H1 (cell line): ENCODE results near the gene SRF. TPM values are rescaled to one million over a fixed set of nuclear protein-coding genes. Genes with fewer than 3 reads are reported as not detected.

Source experiments
- CTCF ChIA-PET: fragments of 300-600 bp; sonication (Branson Sonifier 250); formaldehyde crosslinking; loops from one replicate; lab custom pipeline; 2021; ENCODE audit not compliant: partially characterized antibody; lab: Charles Lee
- POLR2A ChIA-PET: fragments of 300-600 bp; sonication (Branson Sonifier 250); formaldehyde crosslinking; loops from one replicate; lab custom pipeline; 2021; ENCODE audit warnings: inconsistent platforms; ENCODE audit not compliant: partially characterized antibody; lab: Charles Lee
- DNase-seq, 2 experiments: peaks; one replicate each; pipeline versions ENCODE4 v3.0.0 to v3.0.0-alpha.2; 2010 to 2022; ENCODE audit warnings: low spot score in 2 of 2, low read depth in 1 of 2, mixed read lengths in 1 of 2
- FAIRE-seq: peaks from 2 replicates; lab custom pipeline; 2011; peaks lifted over from hg19 to GRCh38; lab: Jason Lieb, UNC
- H2AFZ ChIP-seq: 2 replicates; pipeline ENCODE4 v1.8.1; 2012; ENCODE audit warnings: low read length, inconsistent platforms
- H2AK5ac ChIP-seq: 2 replicates; pipeline ENCODE4 v1.6.1; 2013; ENCODE audit warnings: low read depth, low read length
- H2BK120ac ChIP-seq: replicated peaks from 2 replicates; pipeline ENCODE3; 2013; ENCODE audit warnings: low read depth, low read length, inconsistent platforms
- H2BK12ac ChIP-seq: 2 replicates; pipeline ENCODE4 v1.6.1; 2013; ENCODE audit warnings: low read depth, low read length
- H2BK15ac ChIP-seq: 2 replicates; pipeline ENCODE4 v1.6.1; 2013; ENCODE audit warnings: low read length
- H2BK20ac ChIP-seq: 2 replicates; pipeline ENCODE4 v1.6.1; 2013; ENCODE audit warnings: low read length
- H2BK5ac ChIP-seq: 2 replicates; pipeline ENCODE4 v1.6.1; 2013; ENCODE audit warnings: low read depth, low read length
- H3K14ac ChIP-seq: 2 replicates; pipeline ENCODE4 v1.6.1; 2013; ENCODE audit warnings: inconsistent platforms; ENCODE audit not compliant: insufficient read length
- H3K18ac ChIP-seq: 2 replicates; pipeline ENCODE4 v1.6.1; 2013; ENCODE audit warnings: low read length; ENCODE audit errors: extremely low read depth
- H3K23ac ChIP-seq: 2 replicates; pipeline ENCODE4 v1.6.1; 2013; ENCODE audit warnings: inconsistent platforms; ENCODE audit not compliant: insufficient read length
- H3K23me2 ChIP-seq: 2 replicates; pipeline ENCODE4 v1.6.1; 2013; ENCODE audit warnings: low read depth, low read length
- H3K27ac ChIP-seq: 2 replicates; pipeline ENCODE4 v1.6.1; 2011; ENCODE audit warnings: low read depth, low read length, inconsistent platforms
- H3K27me3 ChIP-seq, 4 experiments: replicated peaks in 1 of 4; 1 replicate in 1 of 4; 2 replicates in 3 of 4; pipeline versions ENCODE4 v1.6.1 to v1.8.1; 2011 to 2013; ENCODE audit warnings: low read length in 3 of 4, mild to moderate bottlenecking in 3 of 4, inconsistent platforms in 2 of 4, mixed read lengths in 2 of 4, moderate library complexity in 1 of 4; ENCODE audit not compliant: control insufficient read depth in 3 of 4, insufficient read depth in 3 of 4; ENCODE audit errors: extremely low read depth in 1 of 4
- H3K36me3 ChIP-seq, 4 experiments: 2 replicates each; pipeline versions ENCODE4 v1.6.1 to v1.8.1; 2011 to 2013; ENCODE audit warnings: mild to moderate bottlenecking in 4 of 4, low read length in 3 of 4, moderate library complexity in 2 of 4, control low read depth in 1 of 4, inconsistent platforms in 1 of 4; ENCODE audit not compliant: insufficient read depth in 4 of 4, control insufficient read depth in 2 of 4
- H3K4ac ChIP-seq: replicated peaks from 2 replicates; pipeline ENCODE3; 2013; ENCODE audit warnings: low read length, low read depth, mixed read lengths, inconsistent platforms; ENCODE audit not compliant: insufficient read length
- H3K4me1 ChIP-seq, 4 experiments: replicated peaks in 1 of 4; 1 replicate in 1 of 4; 2 replicates in 3 of 4; pipeline versions ENCODE4 v1.6.1 to v1.8.1; 2011 to 2013; ENCODE audit warnings: low read length in 3 of 4, inconsistent platforms in 2 of 4, mixed read lengths in 1 of 4; ENCODE audit not compliant: insufficient read depth in 4 of 4, control insufficient read depth in 3 of 4
- H3K4me2 ChIP-seq, 2 experiments: 2 replicates each; pipeline versions ENCODE4 v1.6.1 to v1.8.1; 2011 to 2013; ENCODE audit warnings: low read depth in 2 of 2, low read length in 2 of 2, control low read depth in 1 of 2, inconsistent platforms in 1 of 2, mild to moderate bottlenecking in 1 of 2; ENCODE audit not compliant: insufficient read depth in 1 of 2
- H3K4me3 ChIP-seq, 4 experiments: fragments of 200-600, 300-600 bp in 1 of 4; sonication (generic), shearing (Covaris generic), sonication (Bioruptor Twin) in 1 of 4; 2 replicates each; pipeline versions ENCODE4 v1.5.1 to v1.8.1; 2011 to 2016; ENCODE audit warnings: low read length in 4 of 4, low read depth in 3 of 4, control low read depth in 2 of 4, inconsistent platforms in 2 of 4, mild to moderate bottlenecking in 2 of 4, mixed read lengths in 1 of 4, moderate library complexity in 1 of 4; ENCODE audit not compliant: insufficient read depth in 2 of 4; ENCODE audit errors: extremely low read depth in 1 of 4
- H3K56ac ChIP-seq: replicated peaks from 2 replicates; pipeline ENCODE3; 2013; ENCODE audit warnings: low read depth, mild to moderate bottlenecking, mixed read lengths, low read length, inconsistent platforms; ENCODE audit not compliant: insufficient read length
- H3K79me1 ChIP-seq: 2 replicates; pipeline ENCODE4 v1.6.1; 2013; ENCODE audit warnings: low read depth, low read length, control low read depth
- H3K79me2 ChIP-seq, 2 experiments: 2 replicates each; pipeline versions ENCODE4 v1.6.1 to v1.8.1; 2012 to 2013; ENCODE audit warnings: low read length in 2 of 2, mild to moderate bottlenecking in 2 of 2, inconsistent platforms in 1 of 2; ENCODE audit not compliant: insufficient read depth in 2 of 2, control insufficient read depth in 1 of 2
- H3K9ac ChIP-seq, 4 experiments: replicated peaks in 1 of 4; 1 replicate in 1 of 4; 2 replicates in 3 of 4; pipeline versions ENCODE4 v1.6.1 to v1.8.1; 2011 to 2013; ENCODE audit warnings: low read depth in 3 of 4, low read length in 3 of 4, control low read depth in 2 of 4, mild to moderate bottlenecking in 2 of 4, moderate library complexity in 2 of 4, inconsistent platforms in 1 of 4; ENCODE audit errors: extremely low read depth in 1 of 4
- H3K9me3 ChIP-seq, 2 experiments: 2 replicates each; pipeline versions ENCODE4 v1.6.1 to v1.8.1; 2012 to 2013; ENCODE audit warnings: mild to moderate bottlenecking in 2 of 2, moderate library complexity in 2 of 2, control low read depth in 1 of 2, inconsistent platforms in 1 of 2, low read depth in 1 of 2, low read length in 1 of 2, mixed read lengths in 1 of 2; ENCODE audit not compliant: insufficient read depth in 2 of 2
- H4K20me1 ChIP-seq, 2 experiments: replicated peaks in 1 of 2; 2 replicates each; pipeline versions ENCODE3 to v1.8.1; 2011 to 2013; ENCODE audit warnings: inconsistent platforms in 2 of 2, low read length in 2 of 2, mild to moderate bottlenecking in 1 of 2; ENCODE audit not compliant: insufficient read depth in 2 of 2, control insufficient read depth in 1 of 2
- H4K5ac ChIP-seq: 2 replicates; pipeline ENCODE4 v1.6.1; 2013; ENCODE audit warnings: low read length, low read depth, mixed read lengths, inconsistent platforms; ENCODE audit not compliant: insufficient read length
- H4K8ac ChIP-seq: 2 replicates; pipeline ENCODE4 v1.8.0; 2013; ENCODE audit warnings: mild to moderate bottlenecking, moderate library complexity, low read length, inconsistent platforms; ENCODE audit not compliant: insufficient read depth; ENCODE audit errors: extremely low read depth
- H4K91ac ChIP-seq: replicated peaks from 2 replicates; pipeline ENCODE3; 2013; ENCODE audit warnings: low read length, mixed read lengths, inconsistent platforms; ENCODE audit not compliant: insufficient read length
- BCL11A ChIP-seq, 2 experiments: IDR thresholded peaks; one replicate each; pipeline ENCODE4 v1.6.1; 2011; ENCODE audit warnings: low read depth in 2 of 2, low read length in 2 of 2, mild to moderate bottlenecking in 2 of 2
- CEBPB ChIP-seq: IDR thresholded peaks from 2 replicates; pipeline ENCODE4 v1.6.1; 2012; ENCODE audit warnings: low read depth, low read length
- CTCF ChIP-seq, 3 experiments: IDR thresholded peaks; 1 replicate in 2 of 3; 2 replicates in 1 of 3; pipeline versions ENCODE4 v1.5.1 to v1.6.1; 2011; ENCODE audit warnings: low read length in 3 of 3, mild to moderate bottlenecking in 3 of 3, inconsistent platforms in 2 of 3, low read depth in 1 of 3, moderate library complexity in 1 of 3; ENCODE audit not compliant: insufficient read depth in 1 of 3; ENCODE audit errors: control extremely low read depth in 1 of 3
- EP300 ChIP-seq, 2 experiments: IDR thresholded peaks; 1 replicate in 1 of 2; 2 replicates in 1 of 2; pipeline ENCODE4 v1.6.1; 2011 to 2012; ENCODE audit warnings: low read depth in 2 of 2, low read length in 2 of 2, mild to moderate bottlenecking in 2 of 2, borderline replicate concordance in 1 of 2, inconsistent platforms in 1 of 2, moderate library complexity in 1 of 2
- FOSL1 ChIP-seq: IDR thresholded peaks from 2 replicates; pipeline ENCODE4 v1.6.1; 2011; ENCODE audit warnings: mild to moderate bottlenecking, low read depth, low read length, moderate library complexity; ENCODE audit not compliant: insufficient read depth
- HDAC2 ChIP-seq, 2 experiments: fragments of 300-600 bp in 1 of 2; sonication (generic) in 1 of 2; IDR thresholded peaks; 2 replicates each; pipeline ENCODE4 v1.6.1; 2011 to 2012; ENCODE audit warnings: low read depth in 2 of 2, low read length in 2 of 2, mild to moderate bottlenecking in 2 of 2, moderate library complexity in 2 of 2, borderline replicate concordance in 1 of 2, inconsistent platforms in 1 of 2
- SIX5 ChIP-seq: IDR thresholded peaks from 2 replicates; pipeline ENCODE4 v1.6.1; 2011; ENCODE audit warnings: mild to moderate bottlenecking, low read depth, low read length
- SP1 ChIP-seq: IDR thresholded peaks from 2 replicates; pipeline ENCODE4 v1.6.1; 2011; ENCODE audit warnings: low read depth, low read length
- SP4 ChIP-seq: IDR thresholded peaks from 2 replicates; pipeline ENCODE4 v1.6.1; 2012; ENCODE audit warnings: low read length, inconsistent platforms
- TAF1 ChIP-seq: IDR thresholded peaks from 2 replicates; pipeline ENCODE4 v1.6.1; 2011; ENCODE audit warnings: mild to moderate bottlenecking, low read depth, low read length
- TBP ChIP-seq: IDR thresholded peaks from 2 replicates; pipeline ENCODE4 v1.6.1; 2011; ENCODE audit warnings: low read depth, low read length, improper control_type of control experiment
- YY1 ChIP-seq: IDR thresholded peaks from 2 replicates; pipeline ENCODE4 v1.6.1; 2011; ENCODE audit warnings: low read depth, mild to moderate bottlenecking, low read length
- WGBS, 2 experiments: shearing (Covaris generic) in 1 of 2; methylation state at CpG; one replicate each; pipeline versions ENCODE4 v1.1.6 to v1.1.7; 2013 to 2015; ENCODE audit warnings: low lambda C conversion rate in 2 of 2, mixed read lengths in 2 of 2, inconsistent platforms in 1 of 2, low coverage in 1 of 2, missing lambda C conversion rate in 1 of 2; ENCODE audit not compliant: insufficient replicate concordance in 2 of 2, insufficient coverage in 1 of 2, insufficient read length in 1 of 2; ENCODE audit errors: extremely low coverage in 1 of 2, missing lambda C conversion rate in 1 of 2; 5-methylcytosine and 5-hydroxymethylcytosine counted together
- polyA plus RNA-seq, 7 experiments: library from polyadenylated mRNA; depleted of rRNA in 3 of 7; stranded (reverse) in 5 of 7; unstranded in 2 of 7; fragments of >200 nt in 5 of 7; fragments of 200-250 nt in 2 of 7; gene quantifications; 1 replicate in 5 of 7; 2 replicates in 1 of 7; 4 replicates in 1 of 7; pipeline versions ENCODE4 v1.2.1 to v1.2.3, GENCODE V29; 2011 to 2013; ENCODE audit warnings: missing spikeins in 2 of 7, mixed read lengths in 2 of 7
- total RNA-seq: library from RNA; stranded (reverse); fragmentation: NEBNext Ultra II Directional; extraction: Animal tissue kit (Norgen Biotek cat#: 25700); gene quantifications from 2 replicates; pipeline ENCODE4 v1.2.1, GENCODE V29; 2021

The SRF gene
- total and polyA plus RNA-seq, 2 of the 8 experiments (the other 6 are each of a cell fraction or from before 2014, with no cell fraction given) = 49.0 to 69.5 TPM

DNA sequence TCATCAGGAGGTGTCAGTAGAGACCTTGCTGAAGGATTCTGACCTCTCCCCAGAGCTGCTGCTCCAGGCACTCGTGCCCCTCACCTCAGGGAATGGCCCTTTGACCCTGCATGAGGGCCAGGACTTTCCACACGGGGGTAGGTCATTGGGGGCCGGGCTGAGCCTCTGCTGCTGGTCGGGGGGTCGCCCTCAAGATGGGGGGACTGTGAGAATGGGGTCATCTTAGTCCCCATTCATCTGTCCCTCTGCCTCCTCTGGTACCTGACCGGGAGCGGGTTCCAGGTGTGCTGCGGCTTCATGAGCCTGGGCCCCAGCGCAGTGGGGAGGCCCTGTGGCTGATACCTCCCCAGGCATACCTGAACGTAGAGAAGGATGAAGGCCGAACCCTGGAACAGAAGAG lies 42.4 kb downstream of the SRF start:
- no peaks in the 10 kb centered on the region for H3K79me1 ChIP-seq
- WGBS, 2 experiments = 84% methylated on average over 6 of the region's 11 CpGs; no CpG with 5 or more reads in 1 of the 2 experiments
- no peak overlapping the region for H2AFZ ChIP-seq
- no peak overlapping the region for H2BK12ac ChIP-seq
- H4K8ac ChIP-seq = peak overlapping the region; percentile 53; the same call in 1 of the 2 replicates
- ChIA-PET CTCF (interaction anchor here (0.5 to 4.9 kb wide), 11 partner anchors 10 to 429 kb away, joined by 3 to 33 read pairs (median 4); partner anchors contain the start of gene DNPH1), POLR2A (interaction anchor here (1.1 to 1.6 kb wide), 4 partner anchors 10 to 43 kb away, joined by 3 to 5 read pairs (median 3); no protein-coding TSS in a partner anchor)
- no peak overlapping the region for H3K18ac ChIP-seq
- no peaks in the 10 kb centered on the region for H3K9me3 ChIP-seq
- no peak overlapping the region for H4K91ac ChIP-seq
- H4K5ac ChIP-seq = no peak overlapping the region
- H3K36me3 ChIP-seq = no peaks in the 10 kb centered on the region
- H2BK15ac ChIP-seq = no peak overlapping the region
- H3K4me2 ChIP-seq = no peak overlapping the region
- H4K20me1 ChIP-seq = no peaks in the 10 kb centered on the region
- no peak overlapping the region for H2BK20ac ChIP-seq
- no peaks in the 10 kb centered on the region for H3K23me2 ChIP-seq
- H2BK120ac ChIP-seq = no peak overlapping the region
- H2AK5ac ChIP-seq = no peak overlapping the region
- no peak overlapping the region for H3K9ac ChIP-seq
- H3K14ac ChIP-seq = no peak overlapping the region
- H3K27me3 ChIP-seq = no peaks in the 10 kb centered on the region
- no peak overlapping the region for H3K56ac ChIP-seq
- H3K4ac ChIP-seq = no peak overlapping the region
- no peak overlapping the region for H3K23ac ChIP-seq
- H2BK5ac ChIP-seq = no peak overlapping the region
- DNase-seq = no peak
- no peak overlapping the region for H3K27ac ChIP-seq
- no peak for FAIRE-seq
- no peaks in the 10 kb centered on the region for H3K79me2 ChIP-seq
- no peak overlapping the region for H3K4me3 ChIP-seq
- no peaks in the 10 kb centered on the region; a peak in 1 of 7 replicates for H3K4me1 ChIP-seq
- TF ChIP-seq HDAC2 (IDR thresholded peaks at IDR 0.05; ENCODE audit: borderline replicate concordance in 1 of 2, low read depth in 2 of 2, low read length in 2 of 2) (no peak), BCL11A (IDR thresholded peaks at IDR 0.05; ENCODE audit: low read depth in 2 of 2, low read length in 2 of 2) (no peak), YY1 (no peak), CEBPB (no peak), FOSL1 (no peak), SP4 (no peak), SIX5 (no peak), SP1 (no peak), TBP (no peak), CTCF (IDR thresholded peaks at IDR 0.05; ENCODE audit: control extremely low read depth in 1 of 3, insufficient read depth in 1 of 3, low read depth in 1 of 3, low read length in 3 of 3) (no peak), EP300 (IDR thresholded peaks at IDR 0.05; ENCODE audit: borderline replicate concordance in 1 of 2, low read depth in 2 of 2, low read length in 2 of 2) (no peak), TAF1 (no peak)
